H9 (cell line): ENCODE data around the gene MYL3. TPM values are rescaled to one million over a fixed set of nuclear protein-coding genes. Genes with fewer than 3 reads are reported as not detected.

Experiments
- DNase-seq: peaks from one replicate; pipeline ENCODE4 v3.0.0-alpha.2; 2017
- H2AFZ ChIP-seq: one replicate; pipeline ENCODE4 v1.6.1; 2013; ENCODE audit warnings: mild to moderate bottlenecking, low read length, control low read depth, moderate library complexity
- H2AK5ac ChIP-seq: 2 replicates; pipeline ENCODE4 v1.6.1; 2013; ENCODE audit warnings: low read length, control low read depth, mixed read lengths; ENCODE audit not compliant: insufficient read length
- H2BK120ac ChIP-seq: one replicate; pipeline ENCODE4 v1.6.1; 2013; ENCODE audit warnings: low read depth, mild to moderate bottlenecking, low read length, control low read depth, inconsistent platforms; ENCODE audit not compliant: poor library complexity, severe bottlenecking
- H2BK12ac ChIP-seq: 2 replicates; pipeline ENCODE4 v1.6.1; 2013; ENCODE audit warnings: low read length, control low read depth, mixed read lengths, low read depth; ENCODE audit not compliant: insufficient read length
- H2BK15ac ChIP-seq: 2 replicates; pipeline ENCODE4 v1.6.1; 2013; ENCODE audit warnings: low read depth, low read length, control low read depth
- H2BK20ac ChIP-seq: one replicate; pipeline ENCODE4 v1.6.1; 2013; ENCODE audit warnings: low read depth, mild to moderate bottlenecking, low read length, control low read depth, inconsistent platforms; ENCODE audit not compliant: poor library complexity, severe bottlenecking
- H2BK5ac ChIP-seq: 2 replicates; pipeline ENCODE4 v1.6.1; 2013; ENCODE audit warnings: low read length, control low read depth, mixed read lengths; ENCODE audit not compliant: insufficient read length
- H3K14ac ChIP-seq: 2 replicates; pipeline ENCODE4 v1.6.1; 2013; ENCODE audit warnings: low read length, control low read depth; ENCODE audit not compliant: insufficient read depth
- H3K18ac ChIP-seq: 2 replicates; pipeline ENCODE4 v1.6.1; 2013; ENCODE audit warnings: low read depth, mild to moderate bottlenecking, mixed read lengths, low read length, control low read depth; ENCODE audit not compliant: insufficient read length
- H3K23ac ChIP-seq: 2 replicates; pipeline ENCODE4 v1.6.1; 2013; ENCODE audit warnings: low read length, control low read depth, mixed read lengths, low read depth; ENCODE audit not compliant: insufficient read length
- H3K23me2 ChIP-seq: 2 replicates; pipeline ENCODE4 v1.6.1; 2013; ENCODE audit warnings: low read depth, mild to moderate bottlenecking, mixed read lengths, low read length, control low read depth; ENCODE audit not compliant: insufficient read length, poor library complexity, severe bottlenecking
- H3K27ac ChIP-seq: 2 replicates; pipeline ENCODE4 v1.5.1; 2013; ENCODE audit warnings: low read length, control low read depth, mixed read lengths, low read depth; ENCODE audit not compliant: insufficient read length
- H3K27me3 ChIP-seq: 2 replicates; pipeline ENCODE4 v1.6.1; 2013; ENCODE audit warnings: low read length, control low read depth, inconsistent platforms; ENCODE audit not compliant: insufficient read depth
- H3K4ac ChIP-seq: 2 replicates; pipeline ENCODE4 v1.6.1; 2013; ENCODE audit warnings: low read depth, mild to moderate bottlenecking, control low read depth, inconsistent platforms, low read length, moderate library complexity
- H3K4me1 ChIP-seq: 2 replicates; pipeline ENCODE4 v1.6.1; 2013; ENCODE audit warnings: low read length, control low read depth, inconsistent platforms; ENCODE audit not compliant: insufficient read depth
- H3K4me2 ChIP-seq: 2 replicates; pipeline ENCODE4 v1.6.1; 2013; ENCODE audit warnings: low read length, control low read depth, mixed read lengths; ENCODE audit not compliant: insufficient read length, insufficient read depth
- H3K56ac ChIP-seq: 2 replicates; pipeline ENCODE4 v1.6.1; 2013; ENCODE audit warnings: low read depth, mild to moderate bottlenecking, mixed read lengths, low read length, control low read depth; ENCODE audit not compliant: insufficient read length
- H3K79me1 ChIP-seq: 2 replicates; pipeline ENCODE4 v1.6.1; 2013; ENCODE audit warnings: low read depth, mild to moderate bottlenecking, moderate library complexity, low read length, control low read depth, inconsistent platforms; ENCODE audit not compliant: insufficient read depth, poor library complexity, severe bottlenecking
- H3K79me2 ChIP-seq: 2 replicates; pipeline ENCODE4 v1.6.1; 2013; ENCODE audit warnings: low read length, control low read depth, inconsistent platforms; ENCODE audit not compliant: insufficient read depth
- H3K9ac ChIP-seq: 2 replicates; pipeline ENCODE4 v1.6.1; 2013; ENCODE audit warnings: low read length, control low read depth, mixed read lengths; ENCODE audit not compliant: insufficient read length; ENCODE audit errors: extremely low read depth
- H3K9me3 ChIP-seq: one replicate; pipeline ENCODE4 v1.6.1; 2013; ENCODE audit warnings: low read depth, low read length, inconsistent platforms; ENCODE audit not compliant: control insufficient read depth
- H3T11ph ChIP-seq: one replicate; pipeline ENCODE4 v1.6.1; 2013; ENCODE audit warnings: mild to moderate bottlenecking, low read length, control low read depth, inconsistent platforms
- H4K20me1 ChIP-seq: one replicate; pipeline ENCODE4 v1.6.1; 2013; ENCODE audit not compliant: control insufficient read depth, insufficient read length, insufficient read depth
- H4K5ac ChIP-seq: 2 replicates; pipeline ENCODE4 v1.6.1; 2013; ENCODE audit warnings: low read depth, mild to moderate bottlenecking, mixed read lengths, low read length, control low read depth; ENCODE audit not compliant: insufficient read length
- H4K8ac ChIP-seq: replicated peaks from 2 replicates; pipeline ENCODE4 v1.6.1; 2013; ENCODE audit warnings: low read length, control low read depth, mixed read lengths, low read depth; ENCODE audit not compliant: insufficient read length
- H4K91ac ChIP-seq: 2 replicates; pipeline ENCODE4 v1.6.1; 2013; ENCODE audit warnings: low read depth, mild to moderate bottlenecking, moderate library complexity, mixed read lengths, low read length, control low read depth; ENCODE audit not compliant: insufficient read length
- H3K27ac Mint-ChIP-seq, 3 experiments: 2 replicates in 2 of 3; 3 replicates in 1 of 3; pipeline ENCODE4 v1.8.0; 2020 to 2021; ENCODE audit warnings: mixed read lengths in 3 of 3, mild to moderate bottlenecking in 1 of 3, moderate library complexity in 1 of 3
- H3K27me3 Mint-ChIP-seq: 2 replicates; pipeline ENCODE4 v1.8.0; 2021; ENCODE audit warnings: low read depth, mild to moderate bottlenecking, moderate library complexity, mixed read lengths
- H3K36me3 Mint-ChIP-seq, 3 experiments: 2 replicates in 2 of 3; 3 replicates in 1 of 3; pipeline ENCODE4 v1.8.0; 2020 to 2021; ENCODE audit warnings: low read depth in 3 of 3, mixed read lengths in 3 of 3; ENCODE audit not compliant: insufficient read depth in 1 of 3
- H3K4me1 Mint-ChIP-seq, 2 experiments: 2 replicates each; pipeline ENCODE4 v1.8.0; 2020; ENCODE audit warnings: mixed read lengths in 2 of 2
- H3K4me3 Mint-ChIP-seq, 2 experiments: 2 replicates in 1 of 2; 3 replicates in 1 of 2; pipeline ENCODE4 v1.8.0; 2020 to 2021; ENCODE audit warnings: mild to moderate bottlenecking in 2 of 2, mixed read lengths in 2 of 2, moderate library complexity in 1 of 2
- H3K9me3 Mint-ChIP-seq, 2 experiments: 2 replicates in 1 of 2; 3 replicates in 1 of 2; pipeline ENCODE4 v1.8.0; 2020; ENCODE audit warnings: mild to moderate bottlenecking in 2 of 2, mixed read lengths in 2 of 2, moderate library complexity in 1 of 2
- CTCF ChIP-seq: fragments of 200-600 bp; sonication (generic); conservative IDR thresholded peaks from 3 replicates; pipeline ENCODE4 v1.8.0; 2021; ENCODE audit warnings: antibody characterized with exemption, mild to moderate bottlenecking
- WGBS: extraction: QIAGEN DNeasy Blood & Tissue Kit; methylation state at CpG from one replicate; pipeline ENCODE4 v1.1.7; 2013; ENCODE audit warnings: missing lambda C conversion rate, low lambda C conversion rate, mixed read lengths; ENCODE audit not compliant: insufficient read length; ENCODE audit errors: extremely low coverage; 5-methylcytosine and 5-hydroxymethylcytosine counted together
- total RNA-seq: library from RNA; stranded (reverse); gene quantifications from 2 replicates; pipeline ENCODE4 v1.2.1, GENCODE V29; 2021

MYL3 gene
- total RNA-seq, 1 experiment from 2014 or later, result 0.24 TPM

GRCh38 chr3:46833346-46834300, 29.6 kb downstream of the MYL3 start:
- Mint-ChIP-seq H3K4me3 (no peak overlapping the region), H3K36me3 (peaks cover 0 to 5% (median 0%) of the 10 kb centered on the region in 3 experiments; a peak in 5 of 7 replicates), H3K27ac (no peak overlapping the region), H3K9me3 (peaks cover 12 to 14% of the 10 kb centered on the region in 2 experiments), H3K4me1 (peaks cover 7 to 14% of the 10 kb centered on the region in 2 experiments), H3K27me3 (peaks cover 10% of the 10 kb centered on the region)
- Histone ChIP-seq H3K79me2 (no peaks in the 10 kb centered on the region), H3K27me3 (no peaks in the 10 kb centered on the region), H3K23ac (no peak overlapping the region), H2BK120ac (no peak overlapping the region), H2AFZ (no peak overlapping the region), H3K9ac (no peak overlapping the region), H3K79me1 (no peaks in the 10 kb centered on the region), H3K56ac (no peak overlapping the region), H3T11ph (no peak overlapping the region), H3K23me2 (no peaks in the 10 kb centered on the region), H3K4ac (no peak overlapping the region), H2AK5ac (no peak overlapping the region), H3K4me2 (no peak overlapping the region), H2BK15ac (no peak overlapping the region), H3K27ac (no peak overlapping the region), H3K4me1 (no peaks in the 10 kb centered on the region), H4K8ac (no peak overlapping the region), H3K18ac (no peak overlapping the region), H4K5ac (no peak overlapping the region), H3K9me3 (no peaks in the 10 kb centered on the region), H2BK20ac (no peak overlapping the region), H4K91ac (no peak overlapping the region), H2BK5ac (no peak overlapping the region), H3K14ac (peak overlapping the region; percentile 15; the same call in 1 of the 2 replicates), H2BK12ac (no peak overlapping the region), H4K20me1 (no peaks in the 10 kb centered on the region)
- WGBS, result no CpG with 5 or more reads among the region's 65 CpGs
- DNase-seq, result no peak
- TF ChIP-seq CTCF, result no peak
